ENCODE measurements around the gene RNF167.

DNA sequence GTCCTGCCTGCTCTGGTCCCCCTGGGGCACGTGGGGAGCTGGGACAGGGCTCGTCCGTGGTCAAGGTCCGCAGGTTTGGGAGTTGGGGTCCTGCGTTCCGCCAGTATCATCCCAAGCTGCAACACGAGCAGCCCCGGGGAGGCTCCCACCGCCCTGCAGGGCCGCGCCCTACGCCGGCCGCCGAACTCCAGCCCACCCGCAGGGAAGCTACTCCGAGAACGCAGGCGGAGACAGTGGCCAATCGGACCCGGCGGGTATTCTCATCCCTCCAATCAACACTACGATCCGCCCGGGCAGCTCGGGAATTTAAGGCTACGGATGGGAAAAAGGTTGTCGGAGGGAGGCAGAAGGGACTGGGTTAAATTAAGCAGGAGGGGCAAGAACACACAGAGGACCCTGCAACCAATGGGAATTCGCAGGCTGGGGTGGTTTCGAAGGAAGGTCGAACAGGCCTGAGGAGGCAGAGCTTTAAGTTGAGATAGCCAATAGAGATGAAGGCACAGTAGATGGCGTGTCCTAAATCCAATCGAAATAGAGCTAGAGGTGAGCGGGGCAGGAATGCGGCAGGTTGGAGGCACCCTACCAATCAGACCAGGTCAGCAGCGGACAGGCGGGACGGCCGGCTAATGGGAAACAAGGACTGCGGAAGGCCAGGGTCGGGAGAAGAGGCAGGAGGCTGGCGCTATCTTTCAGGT is 26.9 kb downstream of the RNF167 start:
- TF ChIP-seq, protein P1, sequence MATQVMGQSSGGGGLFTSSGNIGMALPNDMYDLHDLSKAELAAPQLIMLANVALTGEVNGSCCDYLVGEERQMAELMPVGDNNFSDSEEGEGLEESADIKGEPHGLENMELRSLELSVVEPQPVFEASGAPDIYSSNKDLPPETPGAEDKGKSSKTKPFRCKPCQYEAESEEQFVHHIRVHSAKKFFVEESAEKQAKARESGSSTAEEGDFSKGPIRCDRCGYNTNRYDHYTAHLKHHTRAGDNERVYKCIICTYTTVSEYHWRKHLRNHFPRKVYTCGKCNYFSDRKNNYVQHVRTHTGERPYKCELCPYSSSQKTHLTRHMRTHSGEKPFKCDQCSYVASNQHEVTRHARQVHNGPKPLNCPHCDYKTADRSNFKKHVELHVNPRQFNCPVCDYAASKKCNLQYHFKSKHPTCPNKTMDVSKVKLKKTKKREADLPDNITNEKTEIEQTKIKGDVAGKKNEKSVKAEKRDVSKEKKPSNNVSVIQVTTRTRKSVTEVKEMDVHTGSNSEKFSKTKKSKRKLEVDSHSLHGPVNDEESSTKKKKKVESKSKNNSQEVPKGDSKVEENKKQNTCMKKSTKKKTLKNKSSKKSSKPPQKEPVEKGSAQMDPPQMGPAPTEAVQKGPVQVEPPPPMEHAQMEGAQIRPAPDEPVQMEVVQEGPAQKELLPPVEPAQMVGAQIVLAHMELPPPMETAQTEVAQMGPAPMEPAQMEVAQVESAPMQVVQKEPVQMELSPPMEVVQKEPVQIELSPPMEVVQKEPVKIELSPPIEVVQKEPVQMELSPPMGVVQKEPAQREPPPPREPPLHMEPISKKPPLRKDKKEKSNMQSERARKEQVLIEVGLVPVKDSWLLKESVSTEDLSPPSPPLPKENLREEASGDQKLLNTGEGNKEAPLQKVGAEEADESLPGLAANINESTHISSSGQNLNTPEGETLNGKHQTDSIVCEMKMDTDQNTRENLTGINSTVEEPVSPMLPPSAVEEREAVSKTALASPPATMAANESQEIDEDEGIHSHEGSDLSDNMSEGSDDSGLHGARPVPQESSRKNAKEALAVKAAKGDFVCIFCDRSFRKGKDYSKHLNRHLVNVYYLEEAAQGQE (tag by site-specific recombination; IDR thresholded peaks at IDR 0.05), result 0 out of 2 replicates have a peak, but pooled peaks have one; percentile 29
- TF ChIP-seq ZNF707 (tag by site-specific recombination; IDR thresholded peaks at IDR 0.05) (no peak), YY1 (tag by site-specific recombination; IDR thresholded peaks at IDR 0.05) (no peak)
- TF ChIP-seq, protein P2, sequence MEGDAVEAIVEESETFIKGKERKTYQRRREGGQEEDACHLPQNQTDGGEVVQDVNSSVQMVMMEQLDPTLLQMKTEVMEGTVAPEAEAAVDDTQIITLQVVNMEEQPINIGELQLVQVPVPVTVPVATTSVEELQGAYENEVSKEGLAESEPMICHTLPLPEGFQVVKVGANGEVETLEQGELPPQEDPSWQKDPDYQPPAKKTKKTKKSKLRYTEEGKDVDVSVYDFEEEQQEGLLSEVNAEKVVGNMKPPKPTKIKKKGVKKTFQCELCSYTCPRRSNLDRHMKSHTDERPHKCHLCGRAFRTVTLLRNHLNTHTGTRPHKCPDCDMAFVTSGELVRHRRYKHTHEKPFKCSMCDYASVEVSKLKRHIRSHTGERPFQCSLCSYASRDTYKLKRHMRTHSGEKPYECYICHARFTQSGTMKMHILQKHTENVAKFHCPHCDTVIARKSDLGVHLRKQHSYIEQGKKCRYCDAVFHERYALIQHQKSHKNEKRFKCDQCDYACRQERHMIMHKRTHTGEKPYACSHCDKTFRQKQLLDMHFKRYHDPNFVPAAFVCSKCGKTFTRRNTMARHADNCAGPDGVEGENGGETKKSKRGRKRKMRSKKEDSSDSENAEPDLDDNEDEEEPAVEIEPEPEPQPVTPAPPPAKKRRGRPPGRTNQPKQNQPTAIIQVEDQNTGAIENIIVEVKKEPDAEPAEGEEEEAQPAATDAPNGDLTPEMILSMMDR (tag by site-specific recombination; IDR thresholded peaks at IDR 0.05), result no peak
- TF ChIP-seq, protein P3, sequence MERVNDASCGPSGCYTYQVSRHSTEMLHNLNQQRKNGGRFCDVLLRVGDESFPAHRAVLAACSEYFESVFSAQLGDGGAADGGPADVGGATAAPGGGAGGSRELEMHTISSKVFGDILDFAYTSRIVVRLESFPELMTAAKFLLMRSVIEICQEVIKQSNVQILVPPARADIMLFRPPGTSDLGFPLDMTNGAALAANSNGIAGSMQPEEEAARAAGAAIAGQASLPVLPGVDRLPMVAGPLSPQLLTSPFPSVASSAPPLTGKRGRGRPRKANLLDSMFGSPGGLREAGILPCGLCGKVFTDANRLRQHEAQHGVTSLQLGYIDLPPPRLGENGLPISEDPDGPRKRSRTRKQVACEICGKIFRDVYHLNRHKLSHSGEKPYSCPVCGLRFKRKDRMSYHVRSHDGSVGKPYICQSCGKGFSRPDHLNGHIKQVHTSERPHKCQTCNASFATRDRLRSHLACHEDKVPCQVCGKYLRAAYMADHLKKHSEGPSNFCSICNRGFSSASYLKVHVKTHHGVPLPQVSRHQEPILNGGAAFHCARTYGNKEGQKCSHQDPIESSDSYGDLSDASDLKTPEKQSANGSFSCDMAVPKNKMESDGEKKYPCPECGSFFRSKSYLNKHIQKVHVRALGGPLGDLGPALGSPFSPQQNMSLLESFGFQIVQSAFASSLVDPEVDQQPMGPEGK (tag by site-specific recombination; IDR thresholded peaks at IDR 0.05), result peak; percentile 75

Measured in HEK293 (cell line).